SK-N-SH (cell line): ENCODE results near the gene ELOVL6. TPM values are rescaled to one million over a fixed set of nuclear protein-coding genes. Genes with fewer than 3 reads are reported as not detected.
A peak's percentile ranks its signal among the peaks of the same experiment; 100 is the strongest.

ENCODE experiments used
- CTCF ChIA-PET: fragments of 300-600, 350-600 bp; formaldehyde crosslinking; extraction: SDS; loops from one replicate; lab custom pipeline; 2021; lab: Yijun Ruan, JAX
- POLR2A ChIA-PET: fragments of 350-600 bp; sonication (Branson Sonifier 250); formaldehyde crosslinking; extraction: SDS; loops from one replicate; lab custom pipeline; 2020; ENCODE audit warnings: antibody characterized with exemption, inconsistent platforms; lab: Yijun Ruan, JAX
- DNase-seq: peaks from one replicate; pipeline ENCODE4 v3.0.0; 2012
- H2AFZ ChIP-seq: fragments of 200-600 bp; sonication (generic); 2 replicates; pipeline ENCODE4 v1.8.1; 2016; ENCODE audit warnings: antibody characterized with exemption, mild to moderate bottlenecking, low read depth
- H3F3A ChIP-seq: fragments of 200-600 bp; sonication (generic); replicated peaks from 2 replicates; pipeline ENCODE3; 2016; ENCODE audit warnings: antibody characterized with exemption, mild to moderate bottlenecking; ENCODE audit not compliant: insufficient read depth
- H3K27ac ChIP-seq, 2 experiments: fragments of 200-500 bp in 1 of 2; fragments of 200-600 bp in 1 of 2; sonication (Bioruptor generic) in 1 of 2; sonication (generic), shearing (Covaris generic) in 1 of 2; 2 replicates each; pipeline versions ENCODE4 v1.5.1 to v1.6.1; 2014 to 2016; ENCODE audit warnings: low read depth in 2 of 2, inconsistent platforms in 1 of 2, low read length in 1 of 2, mild to moderate bottlenecking in 1 of 2, mixed read lengths in 1 of 2
- H3K27me3 ChIP-seq: fragments of 200-600 bp; sonication (generic), shearing (Covaris generic); 2 replicates; pipeline ENCODE4 v1.6.1; 2016; ENCODE audit warnings: mixed run types; ENCODE audit not compliant: insufficient read depth
- H3K36me3 ChIP-seq, 2 experiments: fragments of 200-500 bp in 1 of 2; fragments of 200-600 bp in 1 of 2; sonication (Bioruptor generic) in 1 of 2; sonication (generic) in 1 of 2; replicated peaks in 1 of 2; 2 replicates each; pipeline versions ENCODE3 to v1.5.1; 2014 to 2016; ENCODE audit warnings: low read length in 1 of 2, mild to moderate bottlenecking in 1 of 2; ENCODE audit not compliant: insufficient read depth in 2 of 2, control insufficient read depth in 1 of 2
- H3K4me1 ChIP-seq, 2 experiments: fragments of 200-500 bp in 1 of 2; fragments of 200-600 bp in 1 of 2; sonication (Bioruptor generic) in 1 of 2; sonication (generic), shearing (Covaris generic) in 1 of 2; 2 replicates each; pipeline versions ENCODE4 v1.5.1 to v1.6.1; 2014 to 2016; ENCODE audit warnings: low read depth in 1 of 2, low read length in 1 of 2, mixed run types in 1 of 2; ENCODE audit not compliant: insufficient read depth in 2 of 2, control insufficient read depth in 1 of 2
- H3K4me2 ChIP-seq: fragments of 200-600 bp; sonication (generic), shearing (Covaris generic); 2 replicates; pipeline ENCODE4 v1.6.1; 2017; ENCODE audit warnings: mixed run types
- H3K4me3 ChIP-seq, 2 experiments: fragments of 200-500 bp in 1 of 2; fragments of 200-600 bp in 1 of 2; sonication (Bioruptor generic) in 1 of 2; sonication (generic), shearing (Covaris generic) in 1 of 2; 2 replicates each; pipeline versions ENCODE4 v1.5.1 to v1.8.1; 2014 to 2016; ENCODE audit warnings: low read depth in 2 of 2, inconsistent platforms in 1 of 2, low read length in 1 of 2, mild to moderate bottlenecking in 1 of 2, mixed read lengths in 1 of 2, moderate library complexity in 1 of 2
- H3K79me2 ChIP-seq: fragments of 200-600 bp; sonication (generic); 2 replicates; pipeline ENCODE4 v1.8.1; 2017; ENCODE audit warnings: mild to moderate bottlenecking; ENCODE audit not compliant: insufficient read depth
- H3K9ac ChIP-seq: fragments of 200-600 bp; sonication (generic); 2 replicates; pipeline ENCODE4 v1.6.1; 2017; ENCODE audit warnings: mixed run types
- H3K9me2 ChIP-seq: fragments of 200-600 bp; sonication (generic); 2 replicates; pipeline ENCODE4 v1.6.1; 2017; ENCODE audit warnings: mixed run types
- H3K9me3 ChIP-seq: fragments of 200-600 bp; sonication (generic); 2 replicates; pipeline ENCODE4 v1.6.1; 2017; ENCODE audit warnings: mixed run types, mild to moderate bottlenecking, moderate library complexity
- H4K20me1 ChIP-seq: fragments of 200-600 bp; sonication (generic); 2 replicates; pipeline ENCODE4 v1.6.1; 2017; ENCODE audit warnings: mild to moderate bottlenecking, mixed run types; ENCODE audit not compliant: insufficient read depth
- FOSL2 ChIP-seq: IDR thresholded peaks from 2 replicates; pipeline ENCODE4 v1.4.0; 2012; ENCODE audit warnings: low read depth, mild to moderate bottlenecking, moderate library complexity, borderline replicate concordance
- GABPA ChIP-seq: IDR thresholded peaks from 2 replicates; pipeline ENCODE4 v1.4.0; 2012; ENCODE audit warnings: low read depth, mild to moderate bottlenecking
- JUND ChIP-seq: IDR thresholded peaks from 2 replicates; pipeline ENCODE4 v1.4.0; 2012
- MEF2A ChIP-seq: IDR thresholded peaks from 2 replicates; pipeline ENCODE4 v1.4.0; 2012; ENCODE audit warnings: low read depth, borderline replicate concordance
- MXI1 ChIP-seq: IDR thresholded peaks from 2 replicates; pipeline ENCODE4 v1.6.1; 2012; ENCODE audit warnings: mild to moderate bottlenecking, low read depth, low read length, improper control_type of control experiment
- RFX5 ChIP-seq: IDR thresholded peaks from 2 replicates; pipeline ENCODE4 v1.6.1; 2012; ENCODE audit warnings: mild to moderate bottlenecking, improper control_type of control experiment, low read length
- SMC3 ChIP-seq: IDR thresholded peaks from 2 replicates; pipeline ENCODE4 v1.6.1; 2012; ENCODE audit warnings: low read depth, low read length, improper control_type of control experiment
- TEAD4 ChIP-seq: IDR thresholded peaks from 2 replicates; pipeline ENCODE4 v1.4.0; 2012; ENCODE audit warnings: mild to moderate bottlenecking, borderline replicate concordance; ENCODE audit not compliant: insufficient read depth
- YY1 ChIP-seq: IDR thresholded peaks from 2 replicates; pipeline ENCODE4 v1.4.0; 2012; ENCODE audit warnings: low read depth, mild to moderate bottlenecking
- WGBS: methylation state at CpG from one replicate; pipeline ENCODE4 v1.1.6; 2017; ENCODE audit warnings: low lambda C conversion rate; 5-methylcytosine and 5-hydroxymethylcytosine counted together
- polyA plus RNA-seq, 3 experiments: library from polyadenylated mRNA; depleted of rRNA; stranded (reverse); fragments of >200 nt; gene quantifications; 2 replicates each; pipeline ENCODE4 v1.2.3, GENCODE V29; 2012
- TF ChIP-seq, protein P1 (sequence below): IDR thresholded peaks from 2 replicates; pipeline ENCODE4 v1.4.0; 2012; ENCODE audit warnings: low read depth
- TF ChIP-seq, protein P2 (sequence below): IDR thresholded peaks from 2 replicates; pipeline ENCODE4 v1.4.0; 2012; ENCODE audit warnings: low read depth, borderline replicate concordance
- TF ChIP-seq, protein P3 (sequence below): fragments of 150-350 bp; IDR thresholded peaks from 2 replicates; pipeline ENCODE4 v1.6.1; 2017; ENCODE audit warnings: antibody characterized with exemption, low read length, low read depth, borderline replicate concordance

ELOVL6 gene
- polyA plus RNA-seq, 1 of the 3 experiments (the other 2 are of a cell fraction) = 9.0 TPM

DNA sequence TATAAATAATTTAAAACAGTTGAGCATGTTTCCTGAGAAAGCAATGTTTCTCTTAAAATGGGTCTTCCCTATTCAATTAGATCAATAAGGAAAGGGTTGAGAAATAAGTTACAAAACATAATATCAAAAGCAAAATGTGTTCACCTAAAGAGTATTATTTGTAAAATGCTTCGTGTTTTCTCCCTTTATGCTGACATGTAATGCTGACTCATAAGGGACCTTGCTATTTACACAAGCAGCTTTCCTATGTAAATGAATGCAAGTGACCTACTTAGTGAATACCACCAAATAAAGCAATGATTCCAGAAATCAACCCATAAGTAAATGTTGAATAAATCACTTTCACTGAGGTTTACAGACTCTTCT is 91.5 kb downstream of the ELOVL6 start:
- Histone ChIP-seq H3F3A (peaks cover 4% of the 10 kb centered on the region), H3K9me2 (no peaks in the 10 kb centered on the region), H3K4me3 (no peak overlapping the region), H3K9me3 (no peaks in the 10 kb centered on the region), H3K9ac (no peak overlapping the region), H3K79me2 (no peaks in the 10 kb centered on the region)
- no peak for DNase-seq
- POLR2A ChIA-PET = no interaction called here
- CTCF ChIA-PET = interaction anchor here (1.5 kb wide), 1 partner anchor 58 kb away, joined by 3 read pairs; no protein-coding TSS in a partner anchor
- no peak for TF ChIP-seq RFX5
- TF ChIP-seq FOSL2 = peak; percentile 24; the same call in 1 of the 2 replicates
- TF ChIP-seq, all 33 proteins: peak for 1
- peaks cover 0 to 3% of the 10 kb centered on the region in 2 experiments for H3K36me3 ChIP-seq
- 12% methylated on average over 1 of the region's 1 CpG for WGBS
- H3K27ac ChIP-seq = peak overlapping the region in 1 of 2 experiments; percentile 64; a peak in 3 of 4 replicates
- H2AFZ ChIP-seq = no peak overlapping the region
- H3K4me2 ChIP-seq = peak overlapping the region; percentile 51
- no peaks in the 10 kb centered on the region for H3K27me3 ChIP-seq
- peaks cover 5 to 16% of the 10 kb centered on the region in 2 experiments; a peak in 3 of 4 replicates for H3K4me1 ChIP-seq
- H4K20me1 ChIP-seq = no peaks in the 10 kb centered on the region

DNA sequence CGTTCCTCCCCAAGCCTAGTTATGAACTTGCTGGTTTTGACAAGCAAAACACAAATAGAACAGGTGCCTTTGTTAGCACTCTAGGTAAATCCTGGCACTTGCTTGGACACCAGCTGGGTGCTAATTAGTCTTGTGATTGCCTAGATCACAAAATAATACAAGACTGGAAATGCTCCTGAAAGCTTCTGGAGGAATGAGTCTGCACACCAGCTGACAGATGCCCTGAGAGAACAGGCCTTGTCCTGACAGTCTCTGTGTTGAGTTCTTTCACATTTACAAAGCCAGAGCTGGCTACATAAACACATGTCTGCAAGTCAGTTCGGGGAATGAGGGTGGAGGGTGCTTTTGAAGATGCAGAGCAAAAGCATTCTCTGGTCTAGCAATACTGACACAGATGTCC is 93.8 kb downstream of the ELOVL6 start:
- POLR2A ChIA-PET = no interaction called here
- DNase-seq = no peak
- H4K20me1 ChIP-seq = no peaks in the 10 kb centered on the region
- H3K4me2 ChIP-seq = no peak overlapping the region
- no peak overlapping the region for H3K4me3 ChIP-seq
- no peaks in the 10 kb centered on the region for H3K9me3 ChIP-seq
- H3K79me2 ChIP-seq = no peaks in the 10 kb centered on the region
- H3K27ac ChIP-seq = peak overlapping the region in 1 of 2 experiments; percentile 47; a peak in 2 of 4 replicates
- TF ChIP-seq YY1 = no peak
- no peak for TF ChIP-seq TEAD4
- TF ChIP-seq, protein P1, sequence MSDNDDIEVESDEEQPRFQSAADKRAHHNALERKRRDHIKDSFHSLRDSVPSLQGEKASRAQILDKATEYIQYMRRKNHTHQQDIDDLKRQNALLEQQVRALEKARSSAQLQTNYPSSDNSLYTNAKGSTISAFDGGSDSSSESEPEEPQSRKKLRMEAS = no peak
- peak; percentile 70; the same call in 1 of the 2 replicates for TF ChIP-seq MXI1
- TF ChIP-seq, protein P2, sequence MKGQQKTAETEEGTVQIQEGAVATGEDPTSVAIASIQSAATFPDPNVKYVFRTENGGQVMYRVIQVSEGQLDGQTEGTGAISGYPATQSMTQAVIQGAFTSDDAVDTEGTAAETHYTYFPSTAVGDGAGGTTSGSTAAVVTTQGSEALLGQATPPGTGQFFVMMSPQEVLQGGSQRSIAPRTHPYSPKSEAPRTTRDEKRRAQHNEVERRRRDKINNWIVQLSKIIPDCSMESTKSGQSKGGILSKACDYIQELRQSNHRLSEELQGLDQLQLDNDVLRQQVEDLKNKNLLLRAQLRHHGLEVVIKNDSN = no peak
- TF ChIP-seq GABPA = no peak
- no peak for TF ChIP-seq MEF2A
- H3K9ac ChIP-seq = no peak overlapping the region
- CTCF ChIA-PET = interaction anchor here (1.3 kb wide), 1 partner anchor 55 kb away, joined by 4 read pairs; no protein-coding TSS in a partner anchor
- H3K9me2 ChIP-seq = no peaks in the 10 kb centered on the region
- WGBS = 91% methylated on average over 2 of the region's 2 CpGs
- H3K4me1 ChIP-seq = peaks cover 5 to 16% of the 10 kb centered on the region in 2 experiments; a peak in 3 of 4 replicates
- peaks cover 0 to 3% of the 10 kb centered on the region in 2 experiments for H3K36me3 ChIP-seq
- H3F3A ChIP-seq = peaks cover 4% of the 10 kb centered on the region
- no peak overlapping the region for H2AFZ ChIP-seq
- no peaks in the 10 kb centered on the region for H3K27me3 ChIP-seq

DNA sequence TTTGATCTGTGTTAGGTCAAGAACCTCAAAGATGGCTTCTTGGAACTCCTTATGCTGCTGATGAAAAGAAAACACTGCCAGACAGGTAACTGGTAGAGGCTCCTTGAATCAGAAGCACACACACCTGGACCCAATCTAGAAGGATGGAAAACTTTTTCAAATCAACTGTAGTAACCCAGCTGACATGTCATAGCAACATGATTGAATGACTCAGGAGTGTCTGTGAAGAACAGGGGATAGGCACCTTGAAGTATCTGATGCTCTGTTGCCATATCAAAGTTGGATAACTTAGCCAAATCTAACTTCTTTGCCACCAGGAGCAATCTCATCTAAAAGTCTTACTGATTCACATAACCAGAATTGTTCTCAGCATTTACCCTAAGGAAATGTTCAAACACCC is 98.8 kb downstream of the ELOVL6 start:
- no peak overlapping the region for H2AFZ ChIP-seq
- H3K79me2 ChIP-seq = no peaks in the 10 kb centered on the region
- no peaks in the 10 kb centered on the region for H3K9me3 ChIP-seq
- ChIA-PET POLR2A (no interaction called here), CTCF (no interaction called here)
- no peak overlapping the region for H3K4me2 ChIP-seq
- no peaks in the 10 kb centered on the region for H4K20me1 ChIP-seq
- DNase-seq = no peak
- TF ChIP-seq, protein P1 = no peak
- no peak for TF ChIP-seq JUND
- TF ChIP-seq RFX5 = no peak
- no peak for TF ChIP-seq FOSL2
- TF ChIP-seq, protein P3, sequence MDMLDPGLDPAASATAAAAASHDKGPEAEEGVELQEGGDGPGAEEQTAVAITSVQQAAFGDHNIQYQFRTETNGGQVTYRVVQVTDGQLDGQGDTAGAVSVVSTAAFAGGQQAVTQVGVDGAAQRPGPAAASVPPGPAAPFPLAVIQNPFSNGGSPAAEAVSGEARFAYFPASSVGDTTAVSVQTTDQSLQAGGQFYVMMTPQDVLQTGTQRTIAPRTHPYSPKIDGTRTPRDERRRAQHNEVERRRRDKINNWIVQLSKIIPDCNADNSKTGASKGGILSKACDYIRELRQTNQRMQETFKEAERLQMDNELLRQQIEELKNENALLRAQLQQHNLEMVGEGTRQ = no peak
- TF ChIP-seq SMC3 = no peak
- H3K4me1 ChIP-seq = peaks cover 0 to 2% of the 10 kb centered on the region in 2 experiments; a peak in 2 of 4 replicates
- no peaks in the 10 kb centered on the region for H3K27me3 ChIP-seq
- H3K9ac ChIP-seq = no peak overlapping the region
- no peaks in the 10 kb centered on the region for H3F3A ChIP-seq
- H3K4me3 ChIP-seq = no peak overlapping the region
- no peak overlapping the region for H3K27ac ChIP-seq
- no peaks in the 10 kb centered on the region for H3K36me3 ChIP-seq
- H3K9me2 ChIP-seq = no peaks in the 10 kb centered on the region
